Thyroid gland (tissue), 4 donors: ENCODE data around the gene CD300A.

Experiments
- POLR2A ChIP-seq, 2 donors: fragments of 450-650 bp; IDR thresholded peaks; one replicate each; pipeline ENCODE4 v1.6.1; 2017; ENCODE audit warnings: antibody characterized with exemption in 2 of 2, mild to moderate bottlenecking in 2 of 2, moderate library complexity in 1 of 2
- TF ChIP-seq, protein P1 (sequence below), 6 experiments: fragments of 200-600 bp in 3 of 6; fragments of 450-650 bp in 3 of 6; sonication (generic) in 3 of 6; IDR thresholded peaks; one replicate each; pipeline ENCODE4 v1.5.1; 2016 to 2019; ENCODE audit warnings: antibody characterized with exemption in 6 of 6, mild to moderate bottlenecking in 2 of 6, inconsistent platforms in 1 of 6, moderate library complexity in 1 of 6

DNA sequence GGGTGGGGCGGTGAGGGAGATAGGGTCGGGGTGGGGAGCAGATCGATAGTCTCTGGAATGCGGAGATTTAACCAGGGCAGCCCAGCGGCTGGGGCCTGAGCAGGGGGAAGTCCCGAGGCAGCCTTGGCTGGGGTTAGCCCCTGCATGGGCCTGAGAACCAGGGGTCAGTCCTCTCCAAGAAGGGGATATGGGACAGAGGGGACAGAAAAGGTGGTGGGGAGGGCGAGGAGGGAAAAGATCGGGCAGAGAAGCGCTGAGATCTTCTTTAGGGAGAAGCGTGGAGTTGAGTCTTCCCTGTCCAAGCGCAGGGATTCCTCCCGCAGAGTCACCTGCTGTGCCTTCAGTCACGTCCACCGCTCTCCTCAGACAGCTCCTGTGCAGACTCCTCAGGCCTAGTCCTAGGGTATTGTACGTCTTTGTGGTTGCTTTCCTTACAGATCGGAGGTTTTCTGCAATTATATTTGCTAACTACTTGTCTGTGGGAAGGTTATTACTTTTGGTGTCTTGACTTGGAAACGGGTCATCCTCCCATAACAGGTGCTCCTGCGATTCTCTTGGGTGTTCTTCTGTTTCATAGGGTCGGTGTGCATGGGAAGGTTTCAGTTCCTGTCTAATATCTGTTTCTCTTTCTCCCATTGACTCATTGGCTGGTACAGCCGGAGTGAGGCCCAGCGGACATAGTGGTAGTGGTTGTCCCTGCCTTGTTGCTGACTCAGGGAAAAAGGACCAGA lies 952 bp downstream of the CD300A start:
- TF ChIP-seq, protein P1, sequence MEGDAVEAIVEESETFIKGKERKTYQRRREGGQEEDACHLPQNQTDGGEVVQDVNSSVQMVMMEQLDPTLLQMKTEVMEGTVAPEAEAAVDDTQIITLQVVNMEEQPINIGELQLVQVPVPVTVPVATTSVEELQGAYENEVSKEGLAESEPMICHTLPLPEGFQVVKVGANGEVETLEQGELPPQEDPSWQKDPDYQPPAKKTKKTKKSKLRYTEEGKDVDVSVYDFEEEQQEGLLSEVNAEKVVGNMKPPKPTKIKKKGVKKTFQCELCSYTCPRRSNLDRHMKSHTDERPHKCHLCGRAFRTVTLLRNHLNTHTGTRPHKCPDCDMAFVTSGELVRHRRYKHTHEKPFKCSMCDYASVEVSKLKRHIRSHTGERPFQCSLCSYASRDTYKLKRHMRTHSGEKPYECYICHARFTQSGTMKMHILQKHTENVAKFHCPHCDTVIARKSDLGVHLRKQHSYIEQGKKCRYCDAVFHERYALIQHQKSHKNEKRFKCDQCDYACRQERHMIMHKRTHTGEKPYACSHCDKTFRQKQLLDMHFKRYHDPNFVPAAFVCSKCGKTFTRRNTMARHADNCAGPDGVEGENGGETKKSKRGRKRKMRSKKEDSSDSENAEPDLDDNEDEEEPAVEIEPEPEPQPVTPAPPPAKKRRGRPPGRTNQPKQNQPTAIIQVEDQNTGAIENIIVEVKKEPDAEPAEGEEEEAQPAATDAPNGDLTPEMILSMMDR (IDR thresholded peaks at IDR 0.05), result no peak
- TF ChIP-seq POLR2A (IDR thresholded peaks at IDR 0.05), result no peak
